ENCODE results near the gene HECTD1.

GRCh38 chr14:31096255-31096654, 111.3 kb downstream of the HECTD1 start:
- no peak for TF ChIP-seq CREB1 (IDR thresholded peaks at IDR 0.05; ENCODE audit: low read depth)
- TF ChIP-seq RAD21 (IDR thresholded peaks at IDR 0.05; ENCODE audit: low read depth), result no peak
- TF ChIP-seq TAF1 (IDR thresholded peaks at IDR 0.05; ENCODE audit: low read depth), result no peak
- TF ChIP-seq FOXM1 (IDR thresholded peaks at IDR 0.05; ENCODE audit: borderline replicate concordance, low read depth), result no peak
- no peak for TF ChIP-seq EP300 (IDR thresholded peaks at IDR 0.05; ENCODE audit: borderline replicate concordance)
- TF ChIP-seq YY1 (IDR thresholded peaks at IDR 0.05; ENCODE audit: low read depth), result no peak
- no peak for TF ChIP-seq ZBTB7A (IDR thresholded peaks at IDR 0.05; ENCODE audit: low read depth)
- TF ChIP-seq MAX (IDR thresholded peaks at IDR 0.05), result no peak
- TF ChIP-seq, protein P1, sequence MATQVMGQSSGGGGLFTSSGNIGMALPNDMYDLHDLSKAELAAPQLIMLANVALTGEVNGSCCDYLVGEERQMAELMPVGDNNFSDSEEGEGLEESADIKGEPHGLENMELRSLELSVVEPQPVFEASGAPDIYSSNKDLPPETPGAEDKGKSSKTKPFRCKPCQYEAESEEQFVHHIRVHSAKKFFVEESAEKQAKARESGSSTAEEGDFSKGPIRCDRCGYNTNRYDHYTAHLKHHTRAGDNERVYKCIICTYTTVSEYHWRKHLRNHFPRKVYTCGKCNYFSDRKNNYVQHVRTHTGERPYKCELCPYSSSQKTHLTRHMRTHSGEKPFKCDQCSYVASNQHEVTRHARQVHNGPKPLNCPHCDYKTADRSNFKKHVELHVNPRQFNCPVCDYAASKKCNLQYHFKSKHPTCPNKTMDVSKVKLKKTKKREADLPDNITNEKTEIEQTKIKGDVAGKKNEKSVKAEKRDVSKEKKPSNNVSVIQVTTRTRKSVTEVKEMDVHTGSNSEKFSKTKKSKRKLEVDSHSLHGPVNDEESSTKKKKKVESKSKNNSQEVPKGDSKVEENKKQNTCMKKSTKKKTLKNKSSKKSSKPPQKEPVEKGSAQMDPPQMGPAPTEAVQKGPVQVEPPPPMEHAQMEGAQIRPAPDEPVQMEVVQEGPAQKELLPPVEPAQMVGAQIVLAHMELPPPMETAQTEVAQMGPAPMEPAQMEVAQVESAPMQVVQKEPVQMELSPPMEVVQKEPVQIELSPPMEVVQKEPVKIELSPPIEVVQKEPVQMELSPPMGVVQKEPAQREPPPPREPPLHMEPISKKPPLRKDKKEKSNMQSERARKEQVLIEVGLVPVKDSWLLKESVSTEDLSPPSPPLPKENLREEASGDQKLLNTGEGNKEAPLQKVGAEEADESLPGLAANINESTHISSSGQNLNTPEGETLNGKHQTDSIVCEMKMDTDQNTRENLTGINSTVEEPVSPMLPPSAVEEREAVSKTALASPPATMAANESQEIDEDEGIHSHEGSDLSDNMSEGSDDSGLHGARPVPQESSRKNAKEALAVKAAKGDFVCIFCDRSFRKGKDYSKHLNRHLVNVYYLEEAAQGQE (IDR thresholded peaks at IDR 0.05; ENCODE audit: low read depth), result no peak
